H1 (cell line): ENCODE measurements around the gene TMCC3. TPM values are rescaled to one million over a fixed set of nuclear protein-coding genes. Genes with fewer than 3 reads are reported as not detected.

Experiments used
- GABPA ChIP-seq: IDR thresholded peaks from 2 replicates; pipeline ENCODE4 v1.6.1; 2011; ENCODE audit warnings: mild to moderate bottlenecking, low read length, moderate library complexity, borderline replicate concordance; ENCODE audit not compliant: insufficient read depth
- MAFK ChIP-seq: IDR thresholded peaks from 2 replicates; pipeline ENCODE4 v1.6.1; 2012; ENCODE audit warnings: low read depth, mild to moderate bottlenecking, improper control_type of control experiment, low read length
- NANOG ChIP-seq: IDR thresholded peaks from 2 replicates; pipeline ENCODE4 v1.6.1; 2011; ENCODE audit warnings: low read length, low read depth, mild to moderate bottlenecking, inconsistent platforms; ENCODE audit not compliant: insufficient read depth, poor library complexity, severe bottlenecking
- polyA plus RNA-seq, 7 experiments: library from polyadenylated mRNA; depleted of rRNA in 3 of 7; stranded (reverse) in 5 of 7; unstranded in 2 of 7; fragments of >200 nt in 5 of 7; fragments of 200-250 nt in 2 of 7; gene quantifications; 1 replicate in 5 of 7; 2 replicates in 1 of 7; 4 replicates in 1 of 7; pipeline versions ENCODE4 v1.2.1 to v1.2.3, GENCODE V29; 2011 to 2013; ENCODE audit warnings: missing spikeins in 2 of 7, mixed read lengths in 2 of 7
- total RNA-seq: library from RNA; stranded (reverse); fragmentation: NEBNext Ultra II Directional; extraction: Animal tissue kit (Norgen Biotek cat#: 25700); gene quantifications from 2 replicates; pipeline ENCODE4 v1.2.1, GENCODE V29; 2021
- TF ChIP-seq, protein P1 (sequence below): fragments of 300-600 bp; sonication (generic); IDR thresholded peaks from 2 replicates; pipeline ENCODE4 v1.7.1; 2012; ENCODE audit warnings: low read length, moderate library complexity, mild to moderate bottlenecking, inconsistent platforms; ENCODE audit not compliant: insufficient replicate concordance
- TF ChIP-seq, protein P2 (sequence below): IDR thresholded peaks from 2 replicates; pipeline ENCODE4 v1.6.1; 2011; ENCODE audit warnings: low read length, improper control_type of control experiment
- TF ChIP-seq, protein P3 (sequence below): IDR thresholded peaks from 2 replicates; pipeline ENCODE4 v1.6.1; 2012; ENCODE audit warnings: inconsistent platforms

TMCC3 gene
- total and polyA plus RNA-seq, 2 of the 8 experiments (the other 6 are each of a cell fraction or from before 2014, with no cell fraction given) = 1.7 to 4.1 TPM

DNA sequence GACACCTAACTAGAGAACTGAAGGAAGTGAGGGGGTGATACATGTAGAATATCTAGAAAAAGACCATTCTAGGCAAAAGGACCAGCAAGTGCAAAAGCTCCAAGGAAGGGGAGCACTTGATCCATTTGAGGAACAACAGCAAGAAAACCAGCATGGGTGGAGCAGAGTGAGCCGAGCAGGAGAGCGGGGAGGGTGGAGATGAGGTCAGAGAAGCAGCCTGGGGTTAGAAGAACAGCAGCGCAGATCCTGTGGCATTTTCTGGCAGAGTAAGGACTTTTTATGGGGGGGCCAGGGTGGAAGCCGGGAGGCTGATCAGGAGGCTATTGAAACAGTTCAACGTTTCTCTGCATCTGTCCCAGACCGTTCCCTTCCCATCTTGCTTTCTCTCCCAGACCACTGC lies 24.5 kb upstream of the TMCC3 start (continued):
- TF ChIP-seq, protein P1, sequence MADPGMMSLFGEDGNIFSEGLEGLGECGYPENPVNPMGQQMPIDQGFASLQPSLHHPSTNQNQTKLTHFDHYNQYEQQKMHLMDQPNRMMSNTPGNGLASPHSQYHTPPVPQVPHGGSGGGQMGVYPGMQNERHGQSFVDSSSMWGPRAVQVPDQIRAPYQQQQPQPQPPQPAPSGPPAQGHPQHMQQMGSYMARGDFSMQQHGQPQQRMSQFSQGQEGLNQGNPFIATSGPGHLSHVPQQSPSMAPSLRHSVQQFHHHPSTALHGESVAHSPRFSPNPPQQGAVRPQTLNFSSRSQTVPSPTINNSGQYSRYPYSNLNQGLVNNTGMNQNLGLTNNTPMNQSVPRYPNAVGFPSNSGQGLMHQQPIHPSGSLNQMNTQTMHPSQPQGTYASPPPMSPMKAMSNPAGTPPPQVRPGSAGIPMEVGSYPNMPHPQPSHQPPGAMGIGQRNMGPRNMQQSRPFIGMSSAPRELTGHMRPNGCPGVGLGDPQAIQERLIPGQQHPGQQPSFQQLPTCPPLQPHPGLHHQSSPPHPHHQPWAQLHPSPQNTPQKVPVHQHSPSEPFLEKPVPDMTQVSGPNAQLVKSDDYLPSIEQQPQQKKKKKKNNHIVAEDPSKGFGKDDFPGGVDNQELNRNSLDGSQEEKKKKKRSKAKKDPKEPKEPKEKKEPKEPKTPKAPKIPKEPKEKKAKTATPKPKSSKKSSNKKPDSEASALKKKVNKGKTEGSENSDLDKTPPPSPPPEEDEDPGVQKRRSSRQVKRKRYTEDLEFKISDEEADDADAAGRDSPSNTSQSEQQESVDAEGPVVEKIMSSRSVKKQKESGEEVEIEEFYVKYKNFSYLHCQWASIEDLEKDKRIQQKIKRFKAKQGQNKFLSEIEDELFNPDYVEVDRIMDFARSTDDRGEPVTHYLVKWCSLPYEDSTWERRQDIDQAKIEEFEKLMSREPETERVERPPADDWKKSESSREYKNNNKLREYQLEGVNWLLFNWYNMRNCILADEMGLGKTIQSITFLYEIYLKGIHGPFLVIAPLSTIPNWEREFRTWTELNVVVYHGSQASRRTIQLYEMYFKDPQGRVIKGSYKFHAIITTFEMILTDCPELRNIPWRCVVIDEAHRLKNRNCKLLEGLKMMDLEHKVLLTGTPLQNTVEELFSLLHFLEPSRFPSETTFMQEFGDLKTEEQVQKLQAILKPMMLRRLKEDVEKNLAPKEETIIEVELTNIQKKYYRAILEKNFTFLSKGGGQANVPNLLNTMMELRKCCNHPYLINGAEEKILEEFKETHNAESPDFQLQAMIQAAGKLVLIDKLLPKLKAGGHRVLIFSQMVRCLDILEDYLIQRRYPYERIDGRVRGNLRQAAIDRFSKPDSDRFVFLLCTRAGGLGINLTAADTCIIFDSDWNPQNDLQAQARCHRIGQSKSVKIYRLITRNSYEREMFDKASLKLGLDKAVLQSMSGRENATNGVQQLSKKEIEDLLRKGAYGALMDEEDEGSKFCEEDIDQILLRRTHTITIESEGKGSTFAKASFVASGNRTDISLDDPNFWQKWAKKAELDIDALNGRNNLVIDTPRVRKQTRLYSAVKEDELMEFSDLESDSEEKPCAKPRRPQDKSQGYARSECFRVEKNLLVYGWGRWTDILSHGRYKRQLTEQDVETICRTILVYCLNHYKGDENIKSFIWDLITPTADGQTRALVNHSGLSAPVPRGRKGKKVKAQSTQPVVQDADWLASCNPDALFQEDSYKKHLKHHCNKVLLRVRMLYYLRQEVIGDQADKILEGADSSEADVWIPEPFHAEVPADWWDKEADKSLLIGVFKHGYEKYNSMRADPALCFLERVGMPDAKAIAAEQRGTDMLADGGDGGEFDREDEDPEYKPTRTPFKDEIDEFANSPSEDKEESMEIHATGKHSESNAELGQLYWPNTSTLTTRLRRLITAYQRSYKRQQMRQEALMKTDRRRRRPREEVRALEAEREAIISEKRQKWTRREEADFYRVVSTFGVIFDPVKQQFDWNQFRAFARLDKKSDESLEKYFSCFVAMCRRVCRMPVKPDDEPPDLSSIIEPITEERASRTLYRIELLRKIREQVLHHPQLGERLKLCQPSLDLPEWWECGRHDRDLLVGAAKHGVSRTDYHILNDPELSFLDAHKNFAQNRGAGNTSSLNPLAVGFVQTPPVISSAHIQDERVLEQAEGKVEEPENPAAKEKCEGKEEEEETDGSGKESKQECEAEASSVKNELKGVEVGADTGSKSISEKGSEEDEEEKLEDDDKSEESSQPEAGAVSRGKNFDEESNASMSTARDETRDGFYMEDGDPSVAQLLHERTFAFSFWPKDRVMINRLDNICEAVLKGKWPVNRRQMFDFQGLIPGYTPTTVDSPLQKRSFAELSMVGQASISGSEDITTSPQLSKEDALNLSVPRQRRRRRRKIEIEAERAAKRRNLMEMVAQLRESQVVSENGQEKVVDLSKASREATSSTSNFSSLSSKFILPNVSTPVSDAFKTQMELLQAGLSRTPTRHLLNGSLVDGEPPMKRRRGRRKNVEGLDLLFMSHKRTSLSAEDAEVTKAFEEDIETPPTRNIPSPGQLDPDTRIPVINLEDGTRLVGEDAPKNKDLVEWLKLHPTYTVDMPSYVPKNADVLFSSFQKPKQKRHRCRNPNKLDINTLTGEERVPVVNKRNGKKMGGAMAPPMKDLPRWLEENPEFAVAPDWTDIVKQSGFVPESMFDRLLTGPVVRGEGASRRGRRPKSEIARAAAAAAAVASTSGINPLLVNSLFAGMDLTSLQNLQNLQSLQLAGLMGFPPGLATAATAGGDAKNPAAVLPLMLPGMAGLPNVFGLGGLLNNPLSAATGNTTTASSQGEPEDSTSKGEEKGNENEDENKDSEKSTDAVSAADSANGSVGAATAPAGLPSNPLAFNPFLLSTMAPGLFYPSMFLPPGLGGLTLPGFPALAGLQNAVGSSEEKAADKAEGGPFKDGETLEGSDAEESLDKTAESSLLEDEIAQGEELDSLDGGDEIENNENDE = no peak
- TF ChIP-seq MAFK (no peak), GABPA (no peak), NANOG (no peak)
- TF ChIP-seq, protein P2, sequence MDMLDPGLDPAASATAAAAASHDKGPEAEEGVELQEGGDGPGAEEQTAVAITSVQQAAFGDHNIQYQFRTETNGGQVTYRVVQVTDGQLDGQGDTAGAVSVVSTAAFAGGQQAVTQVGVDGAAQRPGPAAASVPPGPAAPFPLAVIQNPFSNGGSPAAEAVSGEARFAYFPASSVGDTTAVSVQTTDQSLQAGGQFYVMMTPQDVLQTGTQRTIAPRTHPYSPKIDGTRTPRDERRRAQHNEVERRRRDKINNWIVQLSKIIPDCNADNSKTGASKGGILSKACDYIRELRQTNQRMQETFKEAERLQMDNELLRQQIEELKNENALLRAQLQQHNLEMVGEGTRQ = no peak
- TF ChIP-seq, protein P3, sequence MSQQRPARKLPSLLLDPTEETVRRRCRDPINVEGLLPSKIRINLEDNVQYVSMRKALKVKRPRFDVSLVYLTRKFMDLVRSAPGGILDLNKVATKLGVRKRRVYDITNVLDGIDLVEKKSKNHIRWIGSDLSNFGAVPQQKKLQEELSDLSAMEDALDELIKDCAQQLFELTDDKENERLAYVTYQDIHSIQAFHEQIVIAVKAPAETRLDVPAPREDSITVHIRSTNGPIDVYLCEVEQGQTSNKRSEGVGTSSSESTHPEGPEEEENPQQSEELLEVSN = no peak
